ENCODE results near the gene KRTAP21-1. TPM values are rescaled to one million over a fixed set of nuclear protein-coding genes. Genes with fewer than 3 reads are reported as not detected.

Gene KRTAP21-1
- total RNA-seq, 4 donors from 2014 or later, result not detected

DNA sequence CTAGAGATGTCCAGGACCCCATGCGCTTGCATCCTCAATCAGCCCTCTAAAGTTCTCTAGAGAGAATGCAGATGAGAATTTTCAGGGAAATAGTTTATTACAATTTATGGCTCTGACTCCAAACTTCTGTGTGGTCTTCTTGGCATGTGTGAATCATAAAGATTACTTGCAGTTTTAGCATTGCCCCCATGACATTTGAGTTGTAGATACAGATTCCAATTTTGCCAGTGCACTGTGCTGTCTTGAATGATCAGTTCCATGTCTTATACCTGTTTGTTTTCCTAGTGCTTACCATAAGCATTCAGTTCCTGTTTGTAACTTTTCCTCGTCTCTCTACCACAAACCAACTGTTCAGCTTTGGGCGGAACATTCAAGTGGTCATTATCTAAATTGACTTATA is 41.5 kb downstream of the KRTAP21-1 start:
- no peak for TF ChIP-seq POLR2A (IDR thresholded peaks at IDR 0.05)
- H3K27ac ChIP-seq, result no peak overlapping the region
- H3K9me3 ChIP-seq, result peaks cover 0 to 11% (median 0%) of the 10 kb centered on the region in 3 donors
- H3K27me3 ChIP-seq, result no peaks in the 10 kb centered on the region
- no peaks in the 10 kb centered on the region for H3K36me3 ChIP-seq
- WGBS, 2 donors (ENCODE audit: low coverage in 1 of 2), result 69 to 88% methylated on average over 3 of the region's 3 CpGs
- H3K4me3 ChIP-seq, result no peak overlapping the region
- no peak for ATAC-seq
- no peaks in the 10 kb centered on the region for H3K4me1 ChIP-seq

DNA sequence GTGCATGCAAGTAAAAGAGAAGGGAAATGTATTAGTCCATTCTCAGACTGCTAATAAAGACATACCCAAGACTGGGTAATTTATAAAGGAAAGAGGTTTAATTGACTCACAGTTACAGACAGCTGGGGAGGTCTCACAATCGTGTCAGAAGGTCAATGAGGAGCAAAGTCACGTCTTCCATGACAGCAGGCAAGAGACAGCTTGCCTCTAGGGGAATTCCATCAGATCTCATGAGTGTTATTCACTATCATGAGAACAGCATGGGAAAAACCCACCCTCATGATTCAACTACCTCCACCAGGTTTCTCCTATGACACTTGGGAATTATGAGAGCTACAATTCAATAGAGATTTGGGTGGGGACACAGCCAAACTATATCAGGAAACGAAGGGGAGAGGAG is 44.7 kb downstream of the KRTAP21-1 start:
- Histone ChIP-seq H3K27me3 (no peaks in the 10 kb centered on the region), H3K4me3 (no peak overlapping the region), H3K36me3 (no peaks in the 10 kb centered on the region), H3K27ac (no peak overlapping the region), H3K9me3 (peaks cover 0 to 11% (median 0%) of the 10 kb centered on the region in 3 donors), H3K4me1 (no peaks in the 10 kb centered on the region)
- 0 to 15% methylated on average over 2 to 3 of the region's 3 CpGs for WGBS, 2 donors (ENCODE audit: low coverage in 1 of 2)
- TF ChIP-seq, protein P1, sequence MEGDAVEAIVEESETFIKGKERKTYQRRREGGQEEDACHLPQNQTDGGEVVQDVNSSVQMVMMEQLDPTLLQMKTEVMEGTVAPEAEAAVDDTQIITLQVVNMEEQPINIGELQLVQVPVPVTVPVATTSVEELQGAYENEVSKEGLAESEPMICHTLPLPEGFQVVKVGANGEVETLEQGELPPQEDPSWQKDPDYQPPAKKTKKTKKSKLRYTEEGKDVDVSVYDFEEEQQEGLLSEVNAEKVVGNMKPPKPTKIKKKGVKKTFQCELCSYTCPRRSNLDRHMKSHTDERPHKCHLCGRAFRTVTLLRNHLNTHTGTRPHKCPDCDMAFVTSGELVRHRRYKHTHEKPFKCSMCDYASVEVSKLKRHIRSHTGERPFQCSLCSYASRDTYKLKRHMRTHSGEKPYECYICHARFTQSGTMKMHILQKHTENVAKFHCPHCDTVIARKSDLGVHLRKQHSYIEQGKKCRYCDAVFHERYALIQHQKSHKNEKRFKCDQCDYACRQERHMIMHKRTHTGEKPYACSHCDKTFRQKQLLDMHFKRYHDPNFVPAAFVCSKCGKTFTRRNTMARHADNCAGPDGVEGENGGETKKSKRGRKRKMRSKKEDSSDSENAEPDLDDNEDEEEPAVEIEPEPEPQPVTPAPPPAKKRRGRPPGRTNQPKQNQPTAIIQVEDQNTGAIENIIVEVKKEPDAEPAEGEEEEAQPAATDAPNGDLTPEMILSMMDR (IDR thresholded peaks at IDR 0.05), result no peak
- TF ChIP-seq POLR2AphosphoS5 (IDR thresholded peaks at IDR 0.05), result no peak
- TF ChIP-seq EP300 (IDR thresholded peaks at IDR 0.05), result no peak
- no peak for TF ChIP-seq POLR2A (IDR thresholded peaks at IDR 0.05)
- ATAC-seq, result no peak

DNA sequence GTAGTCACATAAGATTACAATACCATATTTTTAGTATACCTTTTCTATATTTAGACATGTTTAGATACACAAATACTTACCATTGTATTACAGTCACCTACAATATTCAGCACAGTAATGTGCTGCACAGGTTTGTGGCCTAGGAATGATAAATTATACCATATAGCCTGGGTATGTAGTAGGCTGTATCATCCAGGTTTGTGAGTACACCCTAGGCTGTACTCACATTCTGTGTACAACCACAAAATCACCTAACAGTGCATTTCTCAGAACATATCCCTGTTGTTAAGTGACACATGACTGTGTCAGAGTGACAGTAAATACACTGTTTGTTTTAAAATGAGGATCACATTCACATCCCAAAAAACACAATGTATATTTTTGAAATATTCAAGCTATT is 47.8 kb downstream of the KRTAP21-1 start:
- TF ChIP-seq POLR2A (IDR thresholded peaks at IDR 0.05) (no peak), POLR2AphosphoS5 (IDR thresholded peaks at IDR 0.05) (no peak), EP300 (IDR thresholded peaks at IDR 0.05) (no peak)
- TF ChIP-seq, protein P1 (IDR thresholded peaks at IDR 0.05), result no peak
- H3K4me3 ChIP-seq, result no peak overlapping the region

More for the DNA sequence above, 47.8 kb downstream of the KRTAP21-1 start:
- no peaks in the 10 kb centered on the region for H3K4me1 ChIP-seq
- no peak overlapping the region for H3K27ac ChIP-seq
- no peak for ATAC-seq
- H3K9me3 ChIP-seq, result peaks cover 0 to 10% (median 0%) of the 10 kb centered on the region in 3 donors
- no peaks in the 10 kb centered on the region for H3K27me3 ChIP-seq
- no peaks in the 10 kb centered on the region for H3K36me3 ChIP-seq

Small RNA genes lying within 50 kb of the gene (small RNA-seq; reads per million reads assigned to genes)
- gene AP000244.1 (0 reads per million in 4 donors), gene KRTAP21-3 (0 reads per million in 4 donors), gene KRTAP8-2P (0 reads per million in 4 donors)

Other genes starting within 250 kb of the KRTAP21-1 start
- gene KRTAP19-6, start 213.6 kb downstream of the KRTAP21-1 start, total RNA-seq, result not detected
- gene KRTAP19-7, start 194.1 kb downstream of the KRTAP21-1 start, total RNA-seq, result not detected
- gene KRTAP22-2, start 165.0 kb downstream of the KRTAP21-1 start, total RNA-seq, result not detected
- gene KRTAP6-3, start 163.0 kb downstream of the KRTAP21-1 start, total RNA-seq, result not detected
- gene KRTAP6-2, start 156.5 kb downstream of the KRTAP21-1 start, total RNA-seq, result not detected
- gene KRTAP22-1, start 154.3 kb downstream of the KRTAP21-1 start, total RNA-seq, result not detected
- gene KRTAP6-1, start 141.5 kb downstream of the KRTAP21-1 start, total RNA-seq, result not detected
- gene KRTAP20-1, start 139.0 kb downstream of the KRTAP21-1 start, total RNA-seq, result not detected
- gene KRTAP20-4, start 134.8 kb downstream of the KRTAP21-1 start, total RNA-seq, result not detected
- not detected for gene KRTAP20-2, start 120.2 kb downstream of the KRTAP21-1 start, total RNA-seq
- gene KRTAP20-3, start 112.6 kb downstream of the KRTAP21-1 start, total RNA-seq, result not detected
- gene KRTAP21-3, start 36.7 kb downstream of the KRTAP21-1 start, total RNA-seq, result not detected
- gene KRTAP21-2, start 8.2 kb downstream of the KRTAP21-1 start, total RNA-seq, result not detected
- not detected for gene KRTAP8-1, start 57.8 kb upstream of the KRTAP21-1 start, total RNA-seq
- gene KRTAP7-1, start 74.3 kb upstream of the KRTAP21-1 start, total RNA-seq, result not detected
- gene KRTAP11-1, start 126.2 kb upstream of the KRTAP21-1 start, total RNA-seq, result not detected

All from gastroesophageal sphincter (tissue), 4 donors.